IPS DF 4.7 (cell line): ENCODE results near the gene POLG.

Experiments used
- DNase-seq: peaks from one replicate; pipeline ENCODE4 v3.0.0-alpha.2; 2013; ENCODE audit warnings: low spot score; ENCODE audit errors: extremely low read depth

Gene POLG

DNA sequence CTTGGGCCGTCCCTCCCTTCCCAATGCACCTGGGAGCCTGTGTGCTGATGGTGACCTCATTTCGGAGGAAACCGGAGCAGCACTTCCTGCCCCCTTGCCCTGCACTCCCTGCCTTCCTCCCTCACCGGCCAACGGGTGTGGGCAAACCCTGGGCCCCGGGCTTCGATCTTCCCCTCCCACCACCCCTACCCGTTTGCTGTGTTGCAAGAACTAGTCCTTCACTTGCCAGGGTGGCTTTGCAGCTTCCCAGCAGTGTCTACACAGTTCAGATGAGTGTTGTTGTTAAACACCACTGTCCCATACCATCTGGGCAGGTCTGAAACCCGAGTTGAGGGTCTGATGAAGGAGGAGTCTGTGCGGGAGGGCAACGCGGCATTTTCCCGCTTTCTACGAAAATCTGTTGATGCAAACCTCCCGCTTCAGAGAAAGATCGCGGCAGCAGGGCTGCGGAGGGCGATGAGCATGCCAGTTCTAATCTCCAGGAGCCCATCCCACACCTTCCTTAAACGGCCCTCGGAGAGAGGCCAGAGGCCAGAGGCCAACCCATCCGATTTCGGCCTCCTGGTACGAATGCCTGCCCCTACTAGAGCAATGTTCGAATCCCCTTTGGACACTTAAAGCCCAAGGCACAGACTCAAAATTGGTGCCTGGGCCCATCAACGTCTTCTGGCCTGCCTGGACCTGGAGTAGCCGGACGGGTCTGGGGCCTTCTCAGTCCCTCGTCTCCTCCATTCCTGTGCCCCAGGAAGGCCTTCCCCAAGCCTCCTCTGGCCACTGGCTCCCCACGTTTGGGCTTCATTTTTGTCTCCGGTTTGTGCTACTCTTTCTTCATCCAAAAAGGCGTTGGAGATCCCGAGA, 35.7 kb upstream of the POLG start:
- DNase-seq, result no peak

DNA sequence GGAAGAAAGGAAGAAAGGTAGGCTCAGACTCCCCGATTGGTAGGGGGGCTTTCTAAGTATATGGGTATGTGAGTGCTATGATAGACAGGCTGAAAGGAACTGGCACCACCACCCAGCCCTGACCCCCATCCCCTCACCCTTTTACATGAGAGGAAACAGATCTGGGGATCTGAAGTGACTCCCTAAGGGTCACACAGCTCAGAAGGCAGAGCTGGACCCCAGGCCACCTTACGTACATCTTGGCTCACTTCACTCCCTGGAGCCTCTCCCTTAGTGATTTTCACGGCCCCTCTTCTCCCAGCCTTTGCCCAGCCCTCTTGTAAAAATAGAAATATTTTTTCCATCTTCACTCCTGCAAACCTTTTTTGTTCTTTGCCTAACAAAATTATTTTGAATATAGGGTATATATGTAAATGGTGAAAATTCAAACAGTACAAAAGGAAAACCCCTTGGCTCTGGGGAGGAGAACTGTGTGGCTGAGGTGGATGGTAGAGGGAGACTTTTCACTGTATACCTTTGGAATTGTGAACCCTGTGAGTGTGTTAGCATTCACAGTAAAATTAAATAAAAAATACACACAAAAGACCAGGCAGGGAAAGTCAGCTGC, 34.8 kb upstream of the POLG start:
- DNase-seq, result no peak

DNA sequence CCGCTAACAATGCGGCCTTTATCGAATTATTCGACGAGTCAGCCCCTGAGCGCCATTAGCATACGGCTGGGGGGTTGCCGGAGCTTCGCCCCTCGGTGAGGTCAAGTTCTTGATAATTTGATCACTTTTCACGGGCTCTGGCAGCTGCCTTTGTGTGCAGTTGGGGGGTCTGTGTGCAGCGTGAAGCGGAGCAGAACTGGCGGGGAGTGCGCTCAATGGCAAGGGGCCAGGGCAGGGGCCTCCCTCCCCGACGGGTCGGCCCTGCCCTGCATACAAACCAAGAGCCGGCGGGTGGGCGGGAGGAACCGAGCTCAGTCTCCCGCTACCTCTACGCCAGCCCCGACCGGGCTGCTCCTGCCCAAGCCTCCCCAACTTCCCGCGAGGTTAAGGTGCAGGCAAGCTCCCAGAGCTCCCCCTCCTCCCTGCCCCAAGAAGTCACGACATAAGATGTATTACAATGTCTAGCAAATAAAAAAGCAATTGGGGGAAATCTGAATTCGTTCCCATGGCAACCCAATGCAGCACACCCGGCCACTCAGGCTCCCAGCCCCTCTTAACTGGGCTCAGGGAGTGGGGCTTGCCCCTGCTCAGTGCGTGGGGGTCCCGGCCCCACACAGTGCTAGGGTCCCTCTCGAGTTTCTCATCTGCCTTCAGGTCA, 34.1 kb upstream of the POLG start:
- DNase-seq, result no peak

DNA sequence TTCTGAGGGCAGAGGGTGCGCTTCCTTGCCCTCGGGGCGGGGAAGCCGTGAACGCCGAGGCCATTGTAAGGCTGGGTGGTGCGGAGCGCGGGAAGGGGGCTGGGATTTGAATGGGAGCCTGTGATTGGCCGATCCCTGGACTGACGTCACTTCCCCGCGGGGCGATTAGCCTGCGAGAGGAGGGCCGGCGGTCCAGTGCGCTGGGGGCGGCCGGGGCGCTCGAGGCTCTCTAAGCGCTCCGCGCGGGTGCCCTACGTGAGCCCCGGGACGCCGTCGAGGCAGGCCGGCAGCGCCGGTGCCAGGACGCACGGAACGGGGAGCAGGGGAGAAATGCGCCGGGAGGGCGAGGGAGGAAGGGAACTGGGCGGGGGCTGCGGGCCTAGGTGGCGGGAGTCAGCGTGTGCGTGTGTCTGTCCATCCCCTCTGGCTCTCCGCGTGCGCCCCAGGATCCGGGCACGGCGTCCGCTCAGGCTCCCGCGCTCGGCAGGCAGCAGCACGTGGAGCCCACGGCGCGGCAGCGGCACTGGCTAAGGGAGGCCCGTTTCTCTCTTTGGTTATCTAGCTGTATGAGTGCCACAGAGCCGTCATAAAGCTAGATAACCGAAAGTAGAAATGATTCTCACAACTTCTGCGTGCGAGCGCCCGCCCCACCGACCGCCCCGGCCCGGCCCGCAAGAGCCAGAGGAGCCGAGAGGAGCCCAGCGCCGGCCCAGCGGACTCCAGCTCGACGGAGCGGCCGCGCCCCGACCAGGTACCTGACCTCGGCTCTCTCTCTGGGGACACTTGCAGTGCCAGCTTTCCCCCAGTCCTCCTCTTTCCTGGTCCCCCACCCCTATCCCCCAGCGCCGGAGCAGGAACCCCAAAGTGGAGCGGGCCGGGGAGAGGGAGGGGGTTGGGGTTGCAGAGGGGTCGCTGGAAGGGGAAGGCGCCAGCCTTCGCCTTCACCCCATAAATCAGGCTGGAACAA, 33.1 kb upstream of the POLG start:
- DNase-seq, result no peak

DNA sequence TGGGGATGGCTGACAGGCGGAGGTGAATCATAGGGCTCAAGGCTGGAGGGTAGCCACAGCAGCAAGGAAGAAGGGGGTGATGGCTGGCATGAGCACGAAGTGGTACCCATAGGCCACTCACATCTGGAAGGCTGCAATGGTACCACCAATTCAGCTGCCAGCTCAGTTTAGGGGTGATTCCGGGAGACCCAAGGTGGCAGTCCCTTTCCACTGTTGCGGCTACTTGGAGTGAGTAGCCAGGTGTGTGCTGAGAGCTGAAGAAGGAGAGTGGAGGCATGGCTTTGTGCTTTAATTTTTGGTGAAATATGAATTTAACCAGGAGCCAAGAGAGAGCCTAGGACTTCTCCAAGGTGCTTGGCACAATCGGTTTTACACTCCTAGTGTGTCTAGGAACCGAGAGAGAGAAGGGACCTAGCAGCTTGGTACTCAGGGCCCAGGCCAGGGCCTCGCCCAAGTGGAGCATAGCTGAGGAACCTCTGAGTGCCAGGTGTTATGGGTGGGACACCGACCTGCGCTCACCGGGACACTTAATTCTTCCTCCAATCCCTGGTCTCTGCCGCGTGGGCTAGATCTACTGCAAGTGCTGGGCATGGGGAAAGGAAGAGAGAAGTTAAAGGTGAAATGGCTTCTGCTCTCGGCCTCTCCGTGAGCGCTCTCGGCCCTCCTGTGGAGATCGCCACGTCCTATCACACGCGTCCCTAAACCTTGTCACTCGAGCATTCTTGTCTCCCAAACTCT, 32.2 kb upstream of the POLG start:
- no peak for DNase-seq

DNA sequence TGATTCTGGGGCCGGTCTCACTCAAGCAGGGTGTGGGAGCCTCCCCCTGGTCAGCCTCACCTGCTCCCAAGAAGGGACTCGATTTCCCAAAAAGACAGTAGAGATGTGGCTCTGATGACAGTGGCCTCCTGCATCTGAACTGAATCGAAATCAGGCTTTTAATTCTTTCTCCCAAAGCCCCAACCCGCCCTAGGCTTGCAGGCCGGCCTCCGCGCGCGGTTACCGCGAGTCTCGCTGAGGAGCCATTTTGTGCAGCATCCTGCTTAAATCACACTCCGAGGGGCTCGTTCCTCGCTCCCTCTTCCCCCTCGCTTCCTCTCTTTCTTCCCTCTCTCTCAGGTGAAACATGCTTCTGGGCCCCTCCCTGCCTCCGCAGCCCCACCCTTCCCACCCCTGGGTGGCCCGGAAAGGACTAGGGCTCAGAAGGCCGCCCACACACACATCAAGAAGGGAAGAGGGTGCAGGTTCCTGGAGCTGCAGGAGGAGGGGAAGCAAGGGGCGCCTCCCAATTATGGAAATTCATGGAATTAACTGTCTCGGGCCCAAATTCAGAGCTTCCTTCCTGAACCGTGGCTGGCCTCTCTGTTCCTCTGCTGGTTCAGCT, 30.9 kb upstream of the POLG start:
- DNase-seq, result no peak

DNA sequence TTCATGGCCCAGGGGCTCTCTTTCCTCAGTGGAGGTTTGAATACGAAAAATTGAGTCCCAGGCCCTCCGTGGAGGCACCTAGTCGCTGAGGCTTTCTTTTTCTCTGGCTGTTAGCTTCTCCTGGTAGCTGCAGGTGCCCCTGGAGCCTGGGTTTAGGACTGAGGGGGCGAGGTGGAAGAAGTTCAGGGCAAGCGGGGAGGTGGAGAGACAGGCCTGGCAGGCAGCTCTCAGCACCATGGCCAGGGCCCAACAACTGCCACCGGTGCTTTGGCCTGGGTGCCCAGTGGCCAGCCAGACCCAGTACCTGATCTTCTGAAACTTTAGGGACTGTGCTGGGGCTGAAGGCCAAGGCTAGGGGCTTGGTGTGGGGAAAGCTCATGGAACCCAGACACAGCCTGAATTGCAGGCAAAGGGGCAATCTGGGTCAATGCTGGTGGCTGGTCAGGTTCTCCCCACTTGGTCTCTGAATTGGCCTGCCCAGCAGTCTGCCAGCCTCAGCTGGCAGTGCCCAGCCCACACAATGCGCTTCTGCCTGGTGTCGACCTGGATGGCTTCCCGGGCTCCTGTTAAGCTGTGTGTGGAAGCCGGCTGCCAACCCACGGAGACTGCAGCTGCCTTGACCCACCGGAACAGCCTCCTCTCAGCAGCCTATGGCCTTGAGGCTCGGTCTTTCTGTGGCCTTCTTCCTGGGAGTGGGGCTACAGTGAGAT, 30.3 kb upstream of the POLG start:
- no peak for DNase-seq

DNA sequence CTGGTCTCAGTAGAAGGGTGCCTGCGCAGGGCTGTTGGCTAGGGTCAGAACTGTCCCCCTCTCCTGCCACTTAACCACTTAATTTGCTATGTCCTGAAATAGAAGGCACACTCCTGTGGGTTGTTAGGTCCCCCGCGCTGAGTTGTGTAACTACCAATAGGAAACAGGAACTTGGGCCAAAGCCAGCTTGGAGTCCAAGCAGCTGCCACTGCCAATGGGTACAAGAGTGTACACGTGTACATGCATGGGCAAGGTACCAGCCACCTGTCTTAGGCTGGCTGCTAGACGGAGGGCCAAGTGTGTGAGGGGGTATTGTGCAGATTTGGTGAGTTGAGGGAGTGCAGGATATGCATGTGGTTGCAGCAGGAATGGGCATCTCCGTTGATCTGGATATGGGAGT, 29.7 kb upstream of the POLG start:
- DNase-seq, result no peak

DNA sequence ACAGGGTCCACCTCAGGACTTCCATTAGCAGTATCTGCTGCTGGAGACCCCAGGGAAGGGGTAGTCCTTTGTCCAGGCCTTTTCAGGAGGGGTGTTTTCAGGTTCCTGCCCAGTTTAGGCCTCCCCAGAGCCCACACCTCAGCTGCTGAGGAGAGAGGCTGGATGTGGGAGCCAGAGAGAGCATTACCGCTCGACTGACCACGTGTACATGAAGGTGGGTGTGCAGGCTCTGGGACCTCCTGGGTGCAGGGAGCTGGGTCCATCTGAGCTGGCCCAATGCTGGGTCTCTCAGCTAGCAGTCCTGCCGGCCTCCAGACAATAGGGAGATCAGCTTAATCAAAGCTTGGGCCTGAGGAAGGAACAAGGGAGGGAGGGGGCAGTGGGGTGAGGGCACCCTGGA, 29.1 kb upstream of the POLG start:
- no peak for DNase-seq

DNA sequence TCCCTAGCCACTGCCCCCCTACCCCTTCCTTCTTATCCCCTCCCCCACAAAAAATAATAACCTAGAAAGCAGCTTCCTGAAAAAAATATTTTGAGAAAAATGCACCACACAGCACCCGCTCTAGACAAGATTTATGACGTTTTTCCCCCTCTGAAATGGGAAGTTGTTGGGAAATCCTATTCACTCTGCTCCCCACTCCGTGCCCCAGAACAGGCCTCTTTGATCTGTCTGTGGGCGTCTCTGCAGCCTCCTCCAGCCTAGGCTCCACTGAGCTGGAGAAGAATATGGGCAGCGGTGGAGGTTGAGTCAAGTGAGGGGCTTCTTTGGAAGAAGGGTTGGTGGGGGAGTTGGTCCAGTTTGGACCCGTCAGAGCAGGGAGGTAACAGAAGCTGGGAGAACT, 28.5 kb upstream of the POLG start:
- DNase-seq, result no peak

DNA sequence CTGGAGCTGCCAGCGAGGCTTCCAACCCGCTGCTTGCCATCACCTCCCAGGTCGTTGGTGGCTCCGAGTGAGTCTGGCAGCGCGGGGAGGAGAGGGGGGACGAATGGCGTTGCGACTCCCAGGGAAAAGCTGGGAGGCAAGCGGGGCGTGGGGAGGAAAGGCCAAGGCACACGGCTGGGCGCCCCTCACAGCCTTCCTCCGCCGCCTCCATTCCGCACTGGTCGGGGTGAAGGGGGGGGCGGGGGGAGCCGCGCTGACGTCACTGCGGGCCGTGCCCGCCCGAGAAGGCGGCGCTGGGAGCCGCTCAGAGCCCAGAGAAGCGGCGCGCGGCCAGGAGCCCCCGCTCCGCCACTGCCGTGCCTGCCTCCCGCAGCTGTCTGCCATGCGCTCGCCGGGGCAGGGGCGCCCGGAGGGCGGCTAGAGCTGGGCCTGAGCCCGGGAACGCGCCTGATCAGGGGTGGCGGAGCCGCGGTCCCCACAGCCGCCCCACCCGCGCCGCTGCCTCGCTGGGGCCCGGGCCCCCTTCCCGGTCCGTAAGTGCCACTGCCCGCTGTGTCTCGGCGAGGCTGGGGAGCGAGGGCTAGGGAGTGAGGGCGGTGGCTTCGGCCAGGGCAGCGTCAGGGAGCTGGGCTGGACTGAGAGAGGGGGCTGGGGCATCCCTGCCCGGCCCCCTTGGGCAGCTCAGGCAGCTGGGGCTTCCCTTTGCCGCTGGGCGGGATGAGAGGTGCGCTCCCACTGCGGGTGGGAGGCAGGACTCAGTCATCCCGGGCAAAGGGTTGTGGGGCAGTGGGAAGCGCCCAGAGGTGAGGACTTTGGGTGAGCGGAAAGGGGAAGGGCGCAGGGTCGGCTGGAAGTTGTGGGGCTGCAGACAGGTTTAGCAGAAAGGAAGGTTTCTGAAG, 27.8 kb upstream of the POLG start:
- no peak for DNase-seq

DNA sequence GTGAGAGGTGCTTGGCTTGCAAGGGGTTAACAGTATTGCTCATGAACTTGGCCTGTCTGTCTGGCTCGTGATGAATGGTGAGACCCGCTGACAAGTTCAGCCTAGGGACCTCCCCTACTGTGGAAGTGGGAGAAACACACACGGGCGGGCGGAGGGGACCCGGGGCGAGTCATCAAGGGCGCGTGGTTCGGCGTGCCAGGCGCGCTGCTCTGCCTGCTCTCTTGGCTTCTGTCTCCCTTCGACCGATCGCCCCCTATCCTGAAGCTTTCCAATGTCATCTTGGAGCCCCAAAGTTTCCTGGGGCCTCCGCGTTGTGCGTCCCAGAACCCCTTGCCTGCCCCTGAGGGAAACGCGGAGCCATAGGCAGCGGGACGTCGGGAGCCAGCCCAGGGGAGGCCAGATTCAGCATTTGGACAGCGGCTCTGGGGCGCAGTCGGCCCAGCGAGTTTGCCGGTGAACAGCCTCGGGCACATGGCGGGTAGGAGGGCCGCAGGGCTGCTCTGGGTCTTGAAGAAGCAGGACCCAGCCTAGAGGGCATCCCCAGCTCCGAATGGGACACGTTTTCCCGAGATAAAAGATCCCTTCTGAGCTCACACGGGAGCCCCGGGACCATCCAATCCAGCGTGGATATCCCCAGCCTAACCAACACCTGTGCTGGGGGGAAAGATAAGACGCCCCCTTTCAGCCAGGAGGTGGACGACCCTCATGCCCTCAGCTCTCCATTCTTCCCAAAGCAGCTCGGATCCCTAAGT, 27.0 kb upstream of the POLG start:
- no peak for DNase-seq

DNA sequence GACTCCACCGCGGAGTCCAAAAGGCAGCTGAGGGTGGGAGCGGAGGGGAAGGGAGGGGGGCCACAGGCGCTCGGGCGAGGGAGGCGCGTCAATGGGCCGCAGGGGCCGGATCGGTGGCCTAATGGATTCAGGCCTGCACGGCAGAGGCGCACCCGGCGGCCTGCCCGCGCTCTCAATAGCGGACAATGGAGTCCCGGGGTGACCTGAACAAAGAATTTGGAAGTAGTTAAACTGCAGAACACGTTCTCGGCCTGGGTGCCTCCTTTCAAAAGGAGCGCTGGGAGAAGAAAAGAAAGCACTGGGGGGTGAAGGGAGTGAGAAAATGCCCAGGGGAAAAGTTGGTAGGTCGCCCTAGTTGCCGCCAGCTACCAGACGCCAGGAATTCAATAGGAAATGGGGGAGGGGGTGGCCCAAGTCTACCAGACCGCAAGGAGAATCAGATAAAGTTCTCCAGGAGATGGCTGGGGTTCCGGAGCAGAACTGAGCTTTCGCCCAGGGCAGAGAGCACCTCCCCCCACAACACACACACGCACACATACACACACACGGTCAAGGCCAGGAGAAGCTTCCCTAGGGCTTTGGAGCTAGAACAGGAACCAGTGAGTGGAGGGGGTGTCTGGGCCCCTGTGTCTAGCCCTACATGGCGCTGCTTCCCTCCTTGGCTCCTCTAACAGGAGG, 25.8 kb upstream of the POLG start:
- DNase-seq, result no peak

DNA sequence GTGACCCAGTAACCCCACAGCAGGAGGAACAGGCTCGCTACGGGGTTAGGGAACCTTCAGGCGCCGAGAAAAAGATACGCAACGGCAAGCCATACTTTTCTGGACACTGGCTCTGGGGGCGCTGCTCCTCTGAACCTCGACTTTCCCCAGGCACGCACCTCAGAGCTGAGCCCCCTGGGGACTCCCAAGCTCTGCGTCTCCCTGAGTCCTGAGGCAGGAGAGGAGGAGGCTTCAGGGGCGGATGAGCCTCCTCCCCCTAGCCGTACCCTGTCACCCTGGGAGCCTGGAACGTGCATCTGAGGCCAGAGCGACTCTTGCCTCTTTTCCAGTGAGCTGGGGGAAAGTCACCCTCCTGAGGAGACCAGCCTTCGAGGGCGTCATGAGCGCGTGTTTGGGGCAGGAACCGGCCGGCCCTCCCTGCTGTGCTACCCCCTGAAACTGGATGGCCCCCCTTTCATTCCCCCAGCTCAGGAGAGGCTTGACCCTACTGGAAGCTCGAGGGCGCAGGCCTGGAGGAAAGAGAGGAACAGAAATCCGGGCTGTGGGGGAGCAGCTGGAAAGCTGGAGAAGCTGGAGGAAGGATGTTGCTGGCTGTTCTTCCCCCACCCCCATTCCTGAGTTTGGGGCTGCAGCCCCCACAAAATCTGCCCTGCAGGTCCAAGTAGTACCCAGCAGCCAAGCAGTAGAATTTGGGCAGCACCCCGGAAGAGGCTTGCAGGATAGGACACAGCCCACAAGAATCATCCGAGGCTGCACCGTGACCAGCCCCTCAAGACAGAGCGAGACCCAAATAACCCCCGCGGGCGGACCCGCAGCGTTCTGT, 25.1 kb upstream of the POLG start:
- no peak for DNase-seq

DNA sequence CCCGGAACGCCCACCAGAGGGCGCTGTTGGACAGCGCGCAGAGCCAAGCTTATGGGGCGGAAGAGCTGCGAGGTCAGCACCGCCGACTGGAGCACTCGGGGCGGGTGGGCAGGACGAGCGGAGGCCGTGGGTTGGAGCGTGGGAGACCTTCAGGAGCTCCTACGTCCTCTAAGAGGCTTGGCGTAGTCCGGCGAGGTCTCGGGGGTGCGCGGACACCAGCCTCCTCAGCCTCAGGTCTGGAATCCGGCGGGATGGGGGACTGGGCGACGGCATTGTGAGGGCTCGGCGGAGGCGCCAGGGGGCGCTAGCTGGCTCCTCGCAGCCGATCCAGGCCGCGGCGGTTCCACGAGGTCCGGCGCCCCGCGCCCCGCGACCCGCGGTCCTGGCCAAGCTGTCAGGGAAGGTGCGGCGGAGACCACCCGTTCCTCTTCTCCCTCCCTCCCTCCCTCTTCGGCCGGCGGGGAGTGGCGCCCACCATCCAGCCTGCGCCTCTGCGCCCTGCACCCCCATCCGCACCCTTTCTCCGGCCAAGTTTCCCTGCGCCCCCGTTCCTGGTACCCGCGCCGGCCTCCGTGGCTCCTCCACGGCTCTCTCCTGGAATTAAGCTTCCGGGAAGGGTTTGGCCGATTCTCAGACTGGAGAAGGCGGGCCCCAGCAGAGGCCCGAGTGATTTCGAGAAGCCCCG, 24.3 kb upstream of the POLG start:
- no peak for DNase-seq

DNA sequence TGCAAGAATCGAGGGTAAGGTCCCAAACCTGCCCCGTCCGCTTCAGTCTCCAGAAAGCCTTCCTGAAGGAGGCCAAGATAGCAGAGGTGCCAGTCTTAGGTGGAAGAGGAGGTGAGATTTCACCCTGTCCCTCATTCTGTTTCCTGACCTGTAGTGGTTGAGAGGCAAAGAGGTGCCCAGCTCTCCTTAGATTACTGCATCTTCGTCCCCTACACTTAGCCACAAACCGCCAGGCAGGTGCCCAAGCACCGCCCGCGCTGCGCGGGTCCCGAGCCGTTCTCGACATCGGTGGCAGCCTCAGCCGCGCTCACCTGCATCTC, 23.8 kb upstream of the POLG start:
- DNase-seq, result no peak
